Measurements from ENCODE around the gene SMIM41. TPM values are rescaled to one million over a fixed set of nuclear protein-coding genes. Genes with fewer than 3 reads are reported as not detected.

The SMIM41 gene
- total RNA-seq, 1 experiment from 2014 or later = not detected

DNA sequence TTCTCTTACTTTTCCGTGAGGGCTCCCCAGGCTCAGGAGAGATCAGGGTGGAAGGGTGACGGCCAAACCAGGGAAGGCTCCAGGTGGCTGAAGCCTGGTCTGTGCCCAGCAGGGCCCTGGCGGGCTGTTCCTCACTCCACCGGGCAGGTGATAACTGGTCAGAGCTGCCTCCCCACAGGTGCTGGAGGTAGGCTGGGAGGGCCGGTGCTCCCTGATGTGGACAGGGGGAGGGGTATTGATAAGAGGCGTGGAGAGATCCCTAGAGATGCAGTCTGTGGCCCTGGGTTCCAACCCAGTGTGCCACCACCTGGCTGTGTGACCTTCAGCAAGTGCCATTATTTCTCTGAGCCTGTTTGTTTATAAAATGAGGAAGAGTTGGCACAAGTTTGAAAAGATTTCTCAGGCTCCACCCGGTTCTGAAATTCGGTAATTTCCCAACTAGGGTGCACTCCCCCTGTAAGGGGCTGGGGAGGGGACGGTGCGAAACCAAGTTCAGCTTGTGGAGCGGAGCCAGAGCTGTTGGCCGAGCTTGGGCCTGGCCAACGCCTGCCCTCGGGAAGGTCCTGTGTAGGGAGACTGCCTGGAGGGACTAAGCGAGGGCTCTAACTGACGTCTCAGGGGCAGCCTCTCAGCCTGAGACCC lies 29.3 kb upstream of the SMIM41 start:
- intact Hi-C loops (cut with micrococcal nuclease; ENCODE audit: unreplicated experiment) = loop anchor here (1.0 to 5.0 kb wide), 2 partner anchors 13 to 877 kb away; no protein-coding TSS in a partner anchor
- H3K27me3 ChIP-seq (replicated peaks; ENCODE audit: control insufficient read depth, insufficient read depth, low read length) = no peaks in the 10 kb centered on the region
- Mint-ChIP-seq H3K27ac (ENCODE audit: unreplicated experiment) (peak overlapping the region; percentile 68), H3K27me3 (ENCODE audit: insufficient read depth, unreplicated experiment) (no peaks in the 10 kb centered on the region), H3K4me1 (ENCODE audit: low read depth, unreplicated experiment) (peaks cover 22% of the 10 kb centered on the region), H3K4me3 (ENCODE audit: unreplicated experiment) (peak overlapping the region; percentile 84), H3K36me3 (ENCODE audit: insufficient read depth, unreplicated experiment) (peaks cover 48% of the 10 kb centered on the region), H3K9me3 (ENCODE audit: unreplicated experiment) (no peaks in the 10 kb centered on the region)
- POLR2A ChIA-PET = interaction anchor here (0.5 to 2.5 kb wide), 12 partner anchors 10 to 98 kb away, joined by 3 to 88 read pairs (median 6); partner anchors contain the start of gene ATG101
- TF ChIP-seq, protein P1, sequence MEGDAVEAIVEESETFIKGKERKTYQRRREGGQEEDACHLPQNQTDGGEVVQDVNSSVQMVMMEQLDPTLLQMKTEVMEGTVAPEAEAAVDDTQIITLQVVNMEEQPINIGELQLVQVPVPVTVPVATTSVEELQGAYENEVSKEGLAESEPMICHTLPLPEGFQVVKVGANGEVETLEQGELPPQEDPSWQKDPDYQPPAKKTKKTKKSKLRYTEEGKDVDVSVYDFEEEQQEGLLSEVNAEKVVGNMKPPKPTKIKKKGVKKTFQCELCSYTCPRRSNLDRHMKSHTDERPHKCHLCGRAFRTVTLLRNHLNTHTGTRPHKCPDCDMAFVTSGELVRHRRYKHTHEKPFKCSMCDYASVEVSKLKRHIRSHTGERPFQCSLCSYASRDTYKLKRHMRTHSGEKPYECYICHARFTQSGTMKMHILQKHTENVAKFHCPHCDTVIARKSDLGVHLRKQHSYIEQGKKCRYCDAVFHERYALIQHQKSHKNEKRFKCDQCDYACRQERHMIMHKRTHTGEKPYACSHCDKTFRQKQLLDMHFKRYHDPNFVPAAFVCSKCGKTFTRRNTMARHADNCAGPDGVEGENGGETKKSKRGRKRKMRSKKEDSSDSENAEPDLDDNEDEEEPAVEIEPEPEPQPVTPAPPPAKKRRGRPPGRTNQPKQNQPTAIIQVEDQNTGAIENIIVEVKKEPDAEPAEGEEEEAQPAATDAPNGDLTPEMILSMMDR (IDR thresholded peaks at IDR 0.05; ENCODE audit: insufficient read depth in 1 of 2, low read depth in 1 of 2, low read length in 1 of 2, severe bottlenecking in 1 of 2, unreplicated experiment in 1 of 2) = no peak
- peaks cover 29% of the 10 kb centered on the region for H3K4me1 ChIP-seq
- CTCF ChIA-PET = interaction anchor here (1.0 to 3.9 kb wide), 7 partner anchors 13 to 58 kb away, joined by 3 to 56 read pairs (median 5); no protein-coding TSS in a partner anchor
- no peaks in the 10 kb centered on the region for H3K9me3 ChIP-seq
- TSS peak; percentile 89 for BruUV-seq (replicated peaks)
- H3K4me3 ChIP-seq (ENCODE audit: low read depth, low read length) = peak overlapping the region; percentile 60
- DNase-seq = peak; percentile 60 to 67
- 0 out of 2 replicates have a peak, but pooled peaks cover 2% of the 10 kb centered on the region for H3K36me3 ChIP-seq (ENCODE audit: control insufficient read depth, insufficient read depth, low read length)

- BruUV-seq (replicated peaks) = no TSS peak
- Mint-ChIP-seq H3K4me3 (ENCODE audit: unreplicated experiment) (peak within 1 kb of the TSS; percentile 84), H3K9me3 (ENCODE audit: unreplicated experiment) (no peaks in the 10 kb centered on the region), H3K4me1 (ENCODE audit: low read depth, unreplicated experiment) (peaks cover 22% of the 10 kb centered on the region), H3K36me3 (ENCODE audit: insufficient read depth, unreplicated experiment) (peaks cover 42% of the 10 kb centered on the region), H3K27ac (ENCODE audit: unreplicated experiment) (peak within 1 kb of the TSS; percentile 68), H3K27me3 (ENCODE audit: insufficient read depth, unreplicated experiment) (no peaks in the 10 kb centered on the region)
- DNase-seq = peak; percentile 97 to 99
- POLR2A ChIA-PET = interaction anchor here (0.5 to 2.5 kb wide), 20 partner anchors 9 to 1130 kb away, joined by 3 to 88 read pairs (median 6); partner anchors contain the start of genes ATG101 and CSAD
- Histone ChIP-seq H3K4me3 (ENCODE audit: low read depth, low read length) (peak within 1 kb of the TSS; percentile 60), H3K36me3 (ENCODE audit: control insufficient read depth, insufficient read depth, low read length) (0 out of 2 replicates have a peak, but pooled peaks cover 2% of the 10 kb centered on the region), H3K9me3 (no peaks in the 10 kb centered on the region), H3K4me1 (peaks cover 23% of the 10 kb centered on the region), H3K27me3 (replicated peaks; ENCODE audit: control insufficient read depth, insufficient read depth, low read length) (no peaks in the 10 kb centered on the region)
- TF ChIP-seq, protein P1 (IDR thresholded peaks at IDR 0.05; ENCODE audit: insufficient read depth in 1 of 2, low read depth in 1 of 2, low read length in 1 of 2, severe bottlenecking in 1 of 2, unreplicated experiment in 1 of 2) = peak in 1 of 2 experiments; percentile 46
- intact Hi-C loops (cut with micrococcal nuclease; ENCODE audit: unreplicated experiment) = loop anchor here (1.0 to 5.0 kb wide), 6 partner anchors 14 to 876 kb away; partner anchors contain the start of gene ATG101
- CTCF ChIA-PET = interaction anchor here (0.6 to 3.9 kb wide), 15 partner anchors 11 to 74 kb away, joined by 3 to 56 read pairs (median 4); partner anchors contain the start of gene ATG101
Measured at GRCh38 chr12:52050758-52051541, 28.6 kb upstream of the SMIM41 start, which contains the start of gene NR4A1. NR4A1 (plus strand) TSS chr12:52051442; CDS start chr12:52054329, 2,887 bp downstream.
